Astrocyte (in vitro differentiated cells and primary cell): ENCODE measurements around the gene PLEKHA5. TPM values are rescaled to one million over a fixed set of nuclear protein-coding genes. Genes with fewer than 3 reads are reported as not detected.

ENCODE experiments used
- DNase-seq: peaks from one replicate; pipeline ENCODE4 v3.0.0-alpha.2; 2010; ENCODE audit warnings: low read depth
- FAIRE-seq: peaks from 2 replicates; lab custom pipeline; 2011; peaks lifted over from hg19 to GRCh38; lab: Jason Lieb, UNC
- H2AFZ ChIP-seq: 2 replicates; pipeline ENCODE4 v1.6.0; 2012; ENCODE audit warnings: low read depth, low read length, inconsistent platforms
- H3K27ac ChIP-seq: 2 replicates; pipeline ENCODE4 v1.5.1; 2011; ENCODE audit warnings: low read depth, low read length, inconsistent platforms
- H3K27me3 ChIP-seq: 2 replicates; pipeline ENCODE4 v1.6.0; 2011; ENCODE audit warnings: low read length, inconsistent platforms; ENCODE audit not compliant: insufficient read depth
- H3K36me3 ChIP-seq: 2 replicates; pipeline ENCODE4 v1.5.1; 2011; ENCODE audit warnings: low read length, inconsistent platforms; ENCODE audit not compliant: insufficient read depth
- H3K4me1 ChIP-seq: 2 replicates; pipeline ENCODE4 v1.5.1; 2011; ENCODE audit warnings: low read length, inconsistent platforms; ENCODE audit not compliant: insufficient read depth
- H3K4me2 ChIP-seq: 2 replicates; pipeline ENCODE4 v1.6.0; 2012; ENCODE audit warnings: low read length, inconsistent platforms
- H3K4me3 ChIP-seq: 2 replicates; pipeline ENCODE4 v1.5.1; 2011; ENCODE audit warnings: low read depth, mild to moderate bottlenecking, low read length, inconsistent platforms; ENCODE audit not compliant: insufficient read depth
- H3K79me2 ChIP-seq: 2 replicates; pipeline ENCODE4 v1.6.0; 2012; ENCODE audit warnings: mild to moderate bottlenecking, low read length, inconsistent platforms; ENCODE audit not compliant: insufficient read depth
- H3K9ac ChIP-seq: 2 replicates; pipeline ENCODE4 v1.6.0; 2012; ENCODE audit warnings: mild to moderate bottlenecking, low read length, inconsistent platforms
- H3K9me3 ChIP-seq: 2 replicates; pipeline ENCODE4 v1.5.1; 2012; ENCODE audit warnings: low read depth, mild to moderate bottlenecking, low read length, inconsistent platforms; ENCODE audit not compliant: insufficient read depth
- H4K20me1 ChIP-seq: 2 replicates; pipeline ENCODE4 v1.6.0; 2012; ENCODE audit warnings: low read length, inconsistent platforms; ENCODE audit not compliant: insufficient read depth
- H3K27ac Mint-ChIP-seq: one replicate; pipeline ENCODE4 v1.8.0; 2021; ENCODE audit warnings: mild to moderate bottlenecking, mixed read lengths; ENCODE audit not compliant: unreplicated experiment
- H3K27me3 Mint-ChIP-seq: one replicate; pipeline ENCODE4 v1.8.0; 2021; ENCODE audit warnings: low read depth, mixed read lengths; ENCODE audit not compliant: unreplicated experiment
- H3K36me3 Mint-ChIP-seq: one replicate; pipeline ENCODE4 v1.8.0; 2021; ENCODE audit warnings: low read depth, mixed read lengths; ENCODE audit not compliant: unreplicated experiment
- H3K4me1 Mint-ChIP-seq: one replicate; pipeline ENCODE4 v1.8.0; 2021; ENCODE audit warnings: low read depth, mixed read lengths; ENCODE audit not compliant: unreplicated experiment
- H3K4me3 Mint-ChIP-seq: one replicate; pipeline ENCODE4 v1.8.0; 2021; ENCODE audit warnings: mild to moderate bottlenecking, moderate library complexity, mixed read lengths; ENCODE audit not compliant: unreplicated experiment
- H3K9me3 Mint-ChIP-seq: one replicate; pipeline ENCODE4 v1.8.0; 2021; ENCODE audit warnings: mild to moderate bottlenecking, mixed read lengths; ENCODE audit not compliant: unreplicated experiment
- CTCF ChIP-seq: IDR thresholded peaks from 2 replicates; pipeline ENCODE4 v1.5.1; 2011; ENCODE audit warnings: low read depth, mild to moderate bottlenecking, inconsistent platforms, low read length, moderate library complexity; ENCODE audit not compliant: insufficient read depth
- EZH2 ChIP-seq: IDR thresholded peaks from 2 replicates; pipeline ENCODE4 v1.6.1; 2012; ENCODE audit warnings: mild to moderate bottlenecking, low read length, inconsistent platforms; ENCODE audit not compliant: insufficient read depth
- total RNA-seq: library from RNA; stranded (reverse); gene quantifications from 2 replicates; pipeline ENCODE4 v1.2.1, GENCODE V29; 2021

PLEKHA5 gene
- total RNA-seq, 1 donor from 2014 or later: 38.9 TPM

- peaks cover 14% of the 10 kb centered on the region for H3K36me3 Mint-ChIP-seq
- no peak overlapping the region for H3K27ac ChIP-seq
- H3K4me3 ChIP-seq: no peak overlapping the region
- H3K4me1 Mint-ChIP-seq: no peaks in the 10 kb centered on the region
- no peaks in the 10 kb centered on the region for H3K9me3 ChIP-seq
- H3K79me2 ChIP-seq: no peaks in the 10 kb centered on the region
- no peaks in the 10 kb centered on the region for H4K20me1 ChIP-seq
- no peaks in the 10 kb centered on the region for H3K27me3 ChIP-seq
- TF ChIP-seq EZH2 (no peak), CTCF (no peak)
- DNase-seq (no peak), FAIRE-seq (no peak)
- peaks cover 16% of the 10 kb centered on the region for H3K36me3 ChIP-seq
- H3K4me2 ChIP-seq: no peak overlapping the region
- H3K27me3 Mint-ChIP-seq: no peaks in the 10 kb centered on the region
- H3K9ac ChIP-seq: no peak overlapping the region
- H3K9me3 Mint-ChIP-seq: no peaks in the 10 kb centered on the region
- H3K4me3 Mint-ChIP-seq: no peak overlapping the region
- no peaks in the 10 kb centered on the region for H3K4me1 ChIP-seq
- no peak overlapping the region for H2AFZ ChIP-seq
- H3K27ac Mint-ChIP-seq: no peak overlapping the region
These were observed 240.2 kb downstream of the PLEKHA5 start for GRCh38 chr12:19369691-19370148.

- FAIRE-seq (no peak), DNase-seq (no peak)
- Mint-ChIP-seq H3K27ac (no peak overlapping the region), H3K27me3 (no peaks in the 10 kb centered on the region), H3K36me3 (peaks cover 11% of the 10 kb centered on the region), H3K4me3 (no peak overlapping the region), H3K4me1 (no peaks in the 10 kb centered on the region), H3K9me3 (no peaks in the 10 kb centered on the region)
- Histone ChIP-seq H3K27ac (no peak overlapping the region), H3K36me3 (peaks cover 18% of the 10 kb centered on the region), H3K4me2 (no peak overlapping the region), H3K9ac (no peak overlapping the region), H3K27me3 (no peaks in the 10 kb centered on the region), H2AFZ (no peak overlapping the region), H3K4me1 (no peaks in the 10 kb centered on the region), H3K4me3 (no peak overlapping the region), H3K79me2 (no peaks in the 10 kb centered on the region), H3K9me3 (no peaks in the 10 kb centered on the region), H4K20me1 (no peaks in the 10 kb centered on the region)
- no peak for TF ChIP-seq EZH2
- TF ChIP-seq CTCF: no peak
These were observed 244.1 kb downstream of the PLEKHA5 start for GRCh38 chr12:19373586-19373985.

- Mint-ChIP-seq H3K36me3 (peaks cover 14% of the 10 kb centered on the region), H3K4me1 (no peaks in the 10 kb centered on the region), H3K27me3 (no peaks in the 10 kb centered on the region), H3K4me3 (no peak overlapping the region), H3K27ac (no peak overlapping the region), H3K9me3 (no peaks in the 10 kb centered on the region)
- H3K4me2 ChIP-seq: no peak overlapping the region
- no peak overlapping the region for H3K4me3 ChIP-seq
- H3K9ac ChIP-seq: no peak overlapping the region
- no peaks in the 10 kb centered on the region for H3K79me2 ChIP-seq
- no peak overlapping the region for H3K27ac ChIP-seq
- H3K9me3 ChIP-seq: no peaks in the 10 kb centered on the region
- FAIRE-seq (no peak), DNase-seq (no peak)
- no peaks in the 10 kb centered on the region for H3K27me3 ChIP-seq
- H4K20me1 ChIP-seq: no peaks in the 10 kb centered on the region
- peaks cover 12% of the 10 kb centered on the region for H3K36me3 ChIP-seq
- H3K4me1 ChIP-seq: no peaks in the 10 kb centered on the region
- no peak overlapping the region for H2AFZ ChIP-seq
- TF ChIP-seq EZH2 (no peak), CTCF (no peak)
These were observed 246.4 kb downstream of the PLEKHA5 start for GRCh38 chr12:19375888-19376287.
